ENCODE data around the gene KCNAB2.

The KCNAB2 gene

GRCh38 chr1:6148497-6149241 lies 103.0 kb downstream of the KCNAB2 start:
- peak; percentile 30 to 44 for DNase-seq (ENCODE audit: low read depth in 2 of 2)

GRCh38 chr1:6149597-6149996 lies 103.9 kb downstream of the KCNAB2 start:
- DNase-seq (ENCODE audit: low read depth in 2 of 2) = no peak

GRCh38 chr1:6150006-6150938 lies 104.6 kb downstream of the KCNAB2 start:
- DNase-seq (ENCODE audit: low read depth in 2 of 2) = no peak
